D721Med (cell line): ENCODE measurements around the gene PAX5.

ENCODE experiments used
- DNase-seq: peaks from one replicate; pipeline ENCODE4 v3.0.0; 2011; ENCODE audit warnings: low spot score; ENCODE audit not compliant: insufficient read length
- FAIRE-seq: peaks from 2 replicates; lab custom pipeline; 2011; peaks lifted over from hg19 to GRCh38; lab: Jason Lieb, UNC
- TF ChIP-seq, protein P1 (sequence below): IDR thresholded peaks from 2 replicates; pipeline ENCODE4 v1.5.1; 2012; ENCODE audit warnings: mild to moderate bottlenecking, control low read depth; ENCODE audit not compliant: insufficient read depth; ENCODE audit errors: missing control alignments

Gene PAX5

DNA sequence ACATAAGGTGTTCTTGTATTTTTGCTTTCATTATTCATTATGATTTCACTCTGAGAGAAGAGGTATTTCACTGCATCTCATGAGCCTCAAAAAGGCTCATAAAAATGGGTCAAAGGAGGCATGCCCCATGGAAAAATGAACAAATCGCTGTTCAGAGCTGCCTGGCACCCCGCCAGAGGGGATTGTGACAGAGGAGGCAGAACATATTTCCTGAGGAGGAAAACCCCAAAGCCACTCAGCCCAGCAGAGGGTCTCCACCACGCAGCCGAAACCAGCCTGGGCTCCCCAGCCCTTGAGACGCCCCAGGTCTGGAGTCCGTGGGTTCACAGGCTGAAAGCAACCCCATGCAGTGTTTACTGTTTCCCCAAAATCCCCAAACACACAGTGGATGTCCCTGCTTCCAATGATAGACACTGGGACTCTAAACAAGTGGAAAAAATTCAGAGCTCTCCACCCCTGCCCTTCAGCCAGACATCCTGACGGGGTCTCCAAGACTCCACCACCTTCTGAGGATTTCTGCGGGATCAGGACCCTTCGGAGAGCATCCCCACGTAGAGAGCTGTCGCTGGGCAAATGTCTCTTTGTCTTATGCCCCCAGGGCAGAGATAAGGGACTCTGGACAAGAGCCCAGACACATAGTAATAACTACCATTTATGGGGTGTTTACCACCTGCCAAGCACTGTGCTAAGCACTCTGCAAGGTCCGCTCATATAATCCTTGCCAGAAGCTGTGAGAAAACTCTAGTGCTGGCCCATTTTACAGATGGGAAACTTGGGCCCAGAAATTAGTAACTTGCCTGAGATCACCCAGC, 122.3 kb downstream of the PAX5 start:
- no peak for DNase-seq
- TF ChIP-seq, protein P1, sequence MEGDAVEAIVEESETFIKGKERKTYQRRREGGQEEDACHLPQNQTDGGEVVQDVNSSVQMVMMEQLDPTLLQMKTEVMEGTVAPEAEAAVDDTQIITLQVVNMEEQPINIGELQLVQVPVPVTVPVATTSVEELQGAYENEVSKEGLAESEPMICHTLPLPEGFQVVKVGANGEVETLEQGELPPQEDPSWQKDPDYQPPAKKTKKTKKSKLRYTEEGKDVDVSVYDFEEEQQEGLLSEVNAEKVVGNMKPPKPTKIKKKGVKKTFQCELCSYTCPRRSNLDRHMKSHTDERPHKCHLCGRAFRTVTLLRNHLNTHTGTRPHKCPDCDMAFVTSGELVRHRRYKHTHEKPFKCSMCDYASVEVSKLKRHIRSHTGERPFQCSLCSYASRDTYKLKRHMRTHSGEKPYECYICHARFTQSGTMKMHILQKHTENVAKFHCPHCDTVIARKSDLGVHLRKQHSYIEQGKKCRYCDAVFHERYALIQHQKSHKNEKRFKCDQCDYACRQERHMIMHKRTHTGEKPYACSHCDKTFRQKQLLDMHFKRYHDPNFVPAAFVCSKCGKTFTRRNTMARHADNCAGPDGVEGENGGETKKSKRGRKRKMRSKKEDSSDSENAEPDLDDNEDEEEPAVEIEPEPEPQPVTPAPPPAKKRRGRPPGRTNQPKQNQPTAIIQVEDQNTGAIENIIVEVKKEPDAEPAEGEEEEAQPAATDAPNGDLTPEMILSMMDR: no peak
- FAIRE-seq: no peak

DNA sequence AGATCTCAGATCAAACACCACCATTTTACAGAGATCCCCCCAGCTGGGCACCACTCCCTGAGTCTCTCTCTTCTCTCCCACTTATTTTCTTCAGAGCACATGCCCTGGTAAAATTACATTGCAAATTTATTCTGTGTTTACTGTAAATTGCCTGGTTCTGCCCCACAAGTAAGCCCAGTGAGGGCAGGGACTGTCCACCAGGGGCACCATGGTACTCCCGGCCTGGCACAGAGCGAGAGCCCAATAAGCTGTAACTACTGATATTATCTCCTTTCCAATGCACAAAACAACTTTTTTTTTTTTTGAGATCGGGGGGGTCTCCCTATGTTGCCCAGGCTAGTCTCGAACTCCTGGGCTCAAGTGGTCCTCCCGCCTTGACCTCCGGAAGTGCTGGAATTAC, 123.0 kb downstream of the PAX5 start:
- TF ChIP-seq, protein P1: no peak
- DNase-seq (no peak), FAIRE-seq (no peak)

DNA sequence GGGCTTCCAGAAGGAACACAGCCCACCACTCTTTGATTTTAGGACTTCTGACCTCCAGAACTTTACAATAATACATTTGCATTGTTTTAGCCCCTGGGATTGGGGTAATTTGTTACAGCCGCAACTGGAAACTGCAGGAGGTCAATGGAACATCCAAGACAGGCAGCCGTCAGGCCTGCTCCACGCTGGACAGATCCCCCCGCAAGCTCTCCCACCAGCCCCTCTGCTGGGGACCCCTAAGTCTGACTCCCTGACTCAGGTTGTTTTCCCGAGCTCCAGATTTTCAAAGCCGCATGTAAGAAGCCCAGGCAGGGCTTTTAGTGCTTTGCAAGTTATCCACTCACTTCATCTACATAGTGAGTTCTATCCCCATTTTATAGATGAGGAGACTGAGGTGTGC, 127.6 kb downstream of the PAX5 start:
- TF ChIP-seq, protein P1: no peak
- DNase-seq (no peak), FAIRE-seq (no peak)

DNA sequence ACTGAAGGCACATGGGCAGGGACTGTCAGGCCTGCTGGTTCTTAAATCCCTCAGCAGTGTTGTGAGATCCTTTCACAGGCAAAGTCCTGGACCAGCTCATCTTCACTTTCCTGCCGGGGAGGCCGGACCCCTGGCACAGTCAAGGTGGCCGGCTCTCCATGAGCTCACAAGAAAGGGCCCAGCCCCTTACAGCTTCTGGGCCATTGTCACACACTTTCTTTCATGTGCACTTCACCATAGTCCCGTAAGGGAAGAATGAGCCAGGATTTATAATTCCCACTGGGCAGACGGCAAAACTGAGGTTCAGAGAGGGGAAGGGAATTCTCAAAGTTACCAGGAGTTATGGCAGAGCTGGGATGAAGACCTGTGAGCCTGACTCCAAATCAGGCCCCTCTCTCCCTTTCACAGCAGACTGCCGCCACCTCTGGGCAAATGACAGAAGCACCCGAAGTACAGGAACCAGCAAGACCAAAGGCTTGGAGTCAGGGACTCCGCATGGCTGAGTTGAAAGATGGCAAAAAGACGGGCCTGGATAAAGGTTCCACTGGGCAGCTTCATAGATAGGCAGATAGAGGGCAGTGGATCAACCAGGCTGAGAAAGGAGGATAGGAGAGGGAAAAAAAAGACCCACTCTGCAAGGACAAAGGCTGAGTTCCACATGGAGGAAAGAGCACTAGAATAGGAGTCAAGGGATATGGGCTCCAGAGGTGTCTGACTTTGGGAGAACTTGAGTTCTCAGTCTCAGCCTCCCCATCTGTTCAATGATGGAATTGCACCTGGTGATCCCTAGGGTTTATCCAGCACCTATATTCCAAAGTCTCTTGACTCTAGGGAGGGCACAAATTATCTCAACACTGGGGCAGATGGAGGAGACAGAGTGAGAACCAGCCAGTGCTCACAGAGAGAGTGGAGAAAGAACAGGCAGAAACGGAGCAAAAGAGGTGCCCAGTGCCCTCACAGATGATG, 128.7 kb downstream of the PAX5 start:
- DNase-seq (no peak), FAIRE-seq (no peak)
- TF ChIP-seq, protein P1: peak; percentile 24

DNA sequence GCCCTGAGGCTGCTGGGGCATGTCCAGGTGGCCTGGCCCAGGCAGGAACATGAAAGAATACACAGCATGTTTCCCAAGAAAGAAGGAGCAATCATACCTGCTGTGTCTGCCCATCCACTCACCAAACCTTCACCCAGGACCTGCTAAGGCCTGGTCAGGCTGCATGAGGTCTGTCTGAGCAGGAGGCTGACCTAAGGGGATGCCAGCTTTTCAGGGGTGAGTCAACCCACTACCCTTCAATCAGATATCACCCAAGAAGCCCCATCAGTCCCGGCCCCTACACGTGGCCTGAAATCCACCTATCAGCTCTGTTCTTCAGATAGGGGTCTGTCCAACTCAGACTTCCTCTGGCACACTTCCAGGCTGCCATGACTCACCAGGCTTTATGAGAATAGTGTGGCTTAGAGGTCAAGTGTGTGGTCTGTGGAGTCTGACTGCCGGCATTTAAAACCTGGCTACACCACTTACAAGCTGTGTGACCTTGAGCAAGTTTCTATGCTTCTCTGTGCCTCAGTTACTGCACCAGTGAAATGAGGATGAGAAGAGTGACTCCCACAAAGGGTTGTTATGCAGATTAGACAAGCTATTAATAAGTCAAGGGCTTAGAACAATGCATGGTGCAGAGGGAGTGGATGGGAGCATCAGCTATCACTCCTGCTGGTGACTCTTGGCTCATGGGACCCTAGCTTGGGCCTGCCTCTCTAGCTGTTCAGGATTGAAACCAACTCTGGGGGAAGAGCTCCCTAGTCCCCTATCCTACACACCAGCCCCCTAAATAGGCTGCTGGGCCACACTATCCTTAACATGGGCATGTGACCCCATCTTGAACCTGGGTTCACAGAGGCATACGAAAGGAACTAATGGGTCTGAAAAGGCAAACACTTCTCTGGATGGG, 130.3 kb downstream of the PAX5 start:
- DNase-seq (no peak), FAIRE-seq (no peak)
- TF ChIP-seq, protein P1: no peak

DNA sequence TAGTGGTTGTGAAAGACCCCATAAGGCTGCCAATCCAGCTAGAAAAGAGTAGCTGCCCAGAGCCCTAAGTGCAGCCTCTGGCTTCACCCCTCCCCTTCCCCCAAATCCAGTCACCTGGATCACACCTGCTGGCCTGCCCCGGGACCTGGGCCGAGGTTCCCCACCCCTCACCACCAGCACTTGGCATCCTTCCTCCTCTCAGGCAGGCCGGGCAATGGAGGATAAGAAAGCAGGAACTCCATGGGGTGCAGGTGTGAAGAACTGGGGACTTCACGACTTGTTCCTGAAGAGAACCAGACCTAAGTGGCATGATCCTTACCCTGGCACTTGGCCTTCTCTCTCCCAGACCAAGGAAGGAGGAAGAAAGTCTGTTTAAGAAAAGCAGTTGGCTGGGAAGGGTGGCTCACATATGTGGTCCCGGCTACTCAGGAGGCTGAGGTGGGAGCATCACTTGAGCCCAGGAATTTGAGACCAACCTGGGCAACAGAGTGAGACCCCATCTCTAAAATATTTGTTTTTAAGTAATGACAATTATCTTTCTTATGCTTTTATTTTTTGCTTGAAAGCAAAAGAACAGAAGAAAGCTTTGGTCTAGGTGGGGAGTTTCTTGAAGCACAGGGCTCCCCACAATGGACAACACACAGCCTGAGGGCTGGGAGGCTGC, 131.1 kb downstream of the PAX5 start:
- DNase-seq (no peak), FAIRE-seq (no peak)
- TF ChIP-seq, protein P1: no peak
